H4 (cell line): ENCODE results near the gene PLEKHM3. TPM values are rescaled to one million over a fixed set of nuclear protein-coding genes. Genes with fewer than 3 reads are reported as not detected.

Experiments used
- DNase-seq: peaks from one replicate; pipeline ENCODE4 v3.0.0-alpha.2; 2015; ENCODE audit warnings: low spot score
- total RNA-seq: library from RNA; depleted of rRNA; stranded (reverse); fragments of >200 nt; shearing (Covaris generic); gene quantifications from 2 replicates; pipeline ENCODE4 v1.2.3, GENCODE V29; 2014

Gene PLEKHM3
- total RNA-seq, 1 experiment from 2014 or later, result 2.2 TPM

GRCh38 chr2:207854484-207855440 is 170.6 kb downstream of the PLEKHM3 start:
- DNase-seq, result no peak

DNA sequence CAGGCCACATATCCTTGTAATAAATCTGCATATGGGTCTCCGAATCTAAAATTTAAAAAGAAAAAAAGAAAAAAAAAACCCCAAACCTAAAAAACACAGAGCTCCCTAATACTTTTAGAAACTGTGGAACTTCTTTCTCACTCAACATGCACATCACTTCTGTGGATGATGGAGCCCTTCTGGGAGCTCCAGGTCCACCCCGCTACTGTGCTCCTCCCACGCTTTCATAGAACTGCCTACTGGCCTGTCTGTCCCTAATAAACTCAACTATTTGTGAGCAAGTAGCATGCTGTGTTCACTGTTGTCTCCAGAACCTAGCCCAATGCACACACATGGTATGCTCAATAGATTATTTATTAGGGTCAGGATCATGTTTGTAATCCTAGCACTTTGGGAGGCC is 172.5 kb downstream of the PLEKHM3 start:
- DNase-seq, result no peak

- DNase-seq, result no peak
These were observed 175.9 kb downstream of the PLEKHM3 start for GRCh38 chr2:207849443-207849842.

DNA sequence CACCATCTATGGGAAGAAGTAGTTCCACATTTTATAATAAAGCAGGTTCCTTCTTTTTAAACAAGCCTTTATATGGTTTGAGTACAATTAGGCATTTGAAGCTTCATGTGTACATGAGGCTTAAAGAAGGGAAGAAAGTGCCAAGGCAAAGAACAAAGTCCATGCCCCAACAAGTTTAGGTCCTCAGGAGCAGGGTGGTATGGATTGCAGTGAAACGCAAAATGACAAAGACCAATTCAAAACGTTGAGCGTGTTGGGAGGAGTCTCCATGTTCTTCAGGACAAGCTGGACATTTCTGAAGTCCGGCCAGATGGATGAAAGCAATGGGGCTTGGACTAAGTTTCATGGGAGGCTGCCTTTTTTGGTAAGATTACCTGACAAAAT is 176.8 kb downstream of the PLEKHM3 start:
- no peak for DNase-seq

DNA sequence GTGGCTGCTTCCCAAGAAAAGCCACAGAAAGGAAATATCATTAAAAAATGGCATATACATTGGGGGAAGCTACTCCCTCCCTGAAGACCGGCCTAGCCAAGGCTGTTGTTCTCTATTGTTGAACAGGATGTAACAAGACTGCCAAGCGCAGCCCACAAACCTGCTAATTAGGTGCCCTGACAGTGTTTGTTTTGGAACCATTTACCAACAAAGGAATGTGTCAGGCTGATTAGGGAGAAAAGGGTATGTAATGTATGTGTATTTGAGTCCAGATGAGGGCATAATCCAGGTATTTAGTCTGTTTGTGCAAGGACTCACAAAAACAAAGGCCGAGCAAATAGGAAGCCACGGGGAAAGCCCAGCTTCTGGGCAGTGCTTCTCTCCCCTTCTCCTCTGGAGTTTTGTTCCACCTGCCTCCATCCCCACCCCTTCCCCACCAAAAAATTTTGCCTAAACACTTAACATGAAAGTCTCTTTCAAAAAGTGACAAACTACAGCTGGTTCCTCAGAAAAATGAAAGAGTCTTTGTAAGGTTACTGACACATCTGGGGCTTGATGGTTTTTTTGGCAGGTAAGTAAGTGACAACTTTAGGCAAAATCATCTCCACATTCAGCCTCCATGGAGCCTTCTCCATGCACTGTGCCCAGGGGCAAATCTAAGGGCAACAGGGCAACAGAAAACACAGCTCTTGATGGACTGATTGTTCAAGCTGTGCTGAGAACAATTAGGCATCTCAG is 177.4 kb downstream of the PLEKHM3 start:
- DNase-seq, result peak; percentile 83

DNA sequence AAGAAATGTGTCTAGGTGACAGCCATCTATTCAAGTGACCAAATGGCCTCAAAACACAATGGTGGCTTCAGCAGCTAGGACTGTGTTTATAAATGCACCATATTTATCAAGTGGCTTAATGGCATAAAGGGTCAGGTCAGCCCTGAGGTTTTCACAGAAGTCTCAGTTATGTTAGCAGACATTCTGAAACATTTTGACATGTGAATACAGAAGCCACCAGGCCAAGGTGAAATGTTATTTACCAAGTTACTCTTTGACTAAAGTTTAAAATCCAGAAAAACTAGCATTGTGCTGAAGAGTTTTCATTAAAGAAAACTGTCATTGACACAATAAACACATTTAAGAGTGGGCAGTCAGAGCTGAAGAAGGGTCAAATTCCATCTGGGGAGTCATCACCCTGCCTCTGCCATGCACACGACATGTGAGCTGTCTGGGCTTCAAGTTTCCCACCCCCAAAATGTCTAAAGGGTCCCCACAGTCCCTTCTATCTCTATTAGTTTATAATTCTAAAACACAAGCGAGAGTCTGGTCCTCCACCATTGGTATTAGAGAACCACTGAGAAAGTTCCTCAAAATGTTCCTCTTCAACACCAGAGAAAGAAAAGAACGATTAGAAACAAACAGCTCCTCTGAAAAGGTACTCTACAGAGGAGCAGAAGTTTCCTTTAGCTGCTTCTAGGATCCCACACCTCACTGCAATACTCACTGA is 178.1 kb downstream of the PLEKHM3 start:
- DNase-seq, result no peak

DNA sequence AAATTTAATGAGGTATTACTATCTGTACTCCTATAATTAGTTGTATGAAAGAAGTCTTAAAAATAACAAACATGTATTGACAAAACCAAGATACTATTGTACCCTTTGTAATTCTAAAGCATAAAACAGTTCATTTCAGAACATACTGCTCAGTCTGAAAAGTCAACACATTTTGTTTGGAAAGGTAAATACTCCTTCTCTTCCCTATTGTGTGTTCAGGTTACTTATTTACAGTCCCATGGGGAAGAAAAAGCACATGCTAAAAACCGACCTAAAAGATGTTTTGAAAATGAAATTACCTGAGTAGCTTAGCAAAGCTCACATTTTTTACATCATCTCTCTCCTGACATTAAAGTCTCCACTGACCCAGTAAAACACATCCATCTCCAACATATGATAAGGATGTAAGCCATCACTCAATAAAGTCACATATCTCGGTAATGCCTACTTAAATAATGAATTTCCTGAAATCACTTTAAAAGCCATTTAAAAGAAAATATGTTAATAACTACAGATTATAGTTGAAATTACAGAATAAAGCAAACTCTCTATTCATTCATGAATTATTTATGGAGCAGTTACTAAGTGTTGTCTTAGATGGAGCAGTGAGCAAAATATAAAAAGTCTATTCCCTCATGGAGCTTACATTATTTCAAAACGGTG is 180.0 kb downstream of the PLEKHM3 start:
- DNase-seq, result no peak

DNA sequence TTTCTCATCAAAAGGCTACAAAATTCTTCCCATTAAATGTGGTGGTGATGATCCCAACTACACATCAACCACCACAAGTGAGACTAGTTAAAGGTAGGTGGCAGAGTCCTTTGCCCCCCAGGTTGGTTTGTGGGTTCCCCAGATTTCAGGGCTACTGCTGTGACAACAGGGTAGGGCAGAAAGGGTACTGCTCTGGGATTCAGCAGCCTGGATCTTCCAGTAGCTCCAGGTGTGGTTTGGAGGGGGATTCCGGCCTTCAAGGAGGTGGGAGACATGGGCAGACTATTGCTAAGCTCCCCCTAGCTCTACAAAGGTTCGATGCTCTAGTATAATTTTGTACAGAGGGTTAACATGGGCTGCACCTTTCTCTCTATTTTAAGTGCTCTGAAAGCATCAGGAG is 180.7 kb downstream of the PLEKHM3 start:
- DNase-seq, result no peak

DNA sequence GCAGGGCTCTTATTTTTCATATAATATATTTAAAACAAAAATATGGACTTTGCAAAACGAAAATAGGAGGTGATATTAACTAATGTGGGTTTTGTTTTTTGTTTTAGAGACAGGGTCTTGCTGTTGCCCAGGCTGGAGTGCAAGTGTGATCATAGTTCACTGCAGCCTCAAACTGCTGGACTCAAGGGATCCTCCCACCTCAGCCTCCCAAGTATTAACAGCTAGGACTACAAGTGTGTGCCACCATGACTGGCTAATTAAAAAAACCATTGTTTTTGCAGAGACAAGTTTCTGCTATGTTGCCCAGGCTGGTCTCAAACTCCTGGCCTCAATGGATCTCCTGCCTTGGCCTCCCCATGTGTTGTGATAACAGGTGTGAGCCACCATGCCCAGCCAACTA is 185.2 kb downstream of the PLEKHM3 start:
- no peak for DNase-seq

GRCh38 chr2:207839575-207839974 is 185.8 kb downstream of the PLEKHM3 start:
- DNase-seq, result no peak

DNA sequence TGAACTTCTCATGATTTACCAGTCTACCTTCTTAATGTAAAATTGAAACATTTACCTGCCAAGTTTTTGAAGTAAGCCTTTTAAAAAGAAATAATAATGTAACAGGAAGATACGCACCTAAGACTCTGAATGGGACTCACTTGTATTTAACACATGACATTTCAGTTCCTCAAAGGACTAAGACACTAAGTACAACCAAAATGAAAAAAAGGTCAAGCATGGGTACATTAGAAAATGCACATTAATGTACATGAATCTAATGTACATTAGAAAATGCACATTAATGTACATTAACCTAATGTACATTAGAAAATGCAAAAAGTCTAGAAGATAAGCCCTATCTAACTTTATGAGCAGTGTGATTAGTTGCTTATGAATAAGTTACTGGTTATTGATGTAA is 186.3 kb downstream of the PLEKHM3 start:
- DNase-seq, result no peak

DNA sequence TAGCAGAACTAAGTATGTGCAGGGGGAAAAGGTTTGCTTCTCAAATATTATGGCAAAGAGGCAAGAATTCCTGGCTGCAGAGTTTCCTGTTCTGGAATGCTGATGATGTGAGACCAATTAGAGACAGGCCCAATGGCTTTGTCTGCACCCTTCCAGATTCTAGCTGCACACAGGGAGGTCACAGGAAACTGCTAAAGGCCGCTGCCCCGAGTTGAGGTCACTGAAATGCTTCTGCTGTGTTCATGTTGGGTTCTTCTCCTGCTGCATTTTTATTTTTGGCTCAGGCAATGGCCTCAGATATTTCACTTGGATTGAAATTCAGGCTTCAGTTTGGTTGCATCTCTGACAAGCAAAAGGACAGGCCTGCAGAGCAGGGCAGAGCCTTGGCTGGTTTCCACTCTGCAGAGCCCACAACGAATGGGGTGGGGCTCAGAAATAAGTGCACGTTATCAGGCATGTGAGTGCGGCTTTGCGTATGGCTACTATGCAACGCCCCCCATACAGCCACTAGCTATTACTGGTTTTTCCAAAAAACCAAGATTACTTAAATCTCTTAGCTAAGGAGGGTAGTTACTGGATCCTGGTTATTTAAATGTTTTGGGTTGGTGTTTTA is 188.7 kb downstream of the PLEKHM3 start:
- DNase-seq, result no peak

GRCh38 chr2:207835805-207836204 is 189.5 kb downstream of the PLEKHM3 start:
- no peak for DNase-seq

- no peak for DNase-seq
These were observed 192.0 kb downstream of the PLEKHM3 start for GRCh38 chr2:207833251-207833751.

- no peak for DNase-seq
These were observed 193.6 kb downstream of the PLEKHM3 start for GRCh38 chr2:207831584-207832248.

DNA sequence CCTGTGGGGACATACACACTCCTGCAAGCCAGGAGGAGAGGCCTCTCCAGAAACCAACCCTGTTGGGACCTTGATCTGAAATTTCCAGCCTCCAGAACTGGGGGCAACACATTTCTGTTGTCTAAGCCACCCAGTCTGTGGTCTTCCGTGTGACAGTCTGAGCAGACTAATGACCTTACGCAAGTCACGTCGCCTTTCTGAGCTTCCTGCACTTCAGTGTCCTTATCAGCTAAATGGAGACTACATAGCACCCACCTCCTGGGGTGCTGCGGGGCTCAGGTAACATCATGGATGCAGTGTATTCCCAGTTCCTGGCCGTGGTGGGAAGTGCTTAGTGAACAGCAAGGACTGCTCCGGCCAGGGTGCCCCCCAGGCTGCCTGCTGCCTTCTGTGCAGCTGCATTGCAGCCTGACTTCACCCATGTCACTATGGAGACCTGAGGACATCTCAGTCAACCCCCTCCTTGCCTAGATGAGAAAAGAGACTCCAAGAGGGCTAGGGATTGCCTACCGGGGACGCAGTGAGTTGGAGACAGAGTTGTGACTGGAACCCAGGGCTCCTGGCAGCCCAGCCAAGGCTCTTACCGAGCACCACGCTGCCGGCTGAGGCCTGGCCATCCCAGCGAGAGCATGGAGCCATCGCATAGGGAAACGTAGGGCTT is 194.4 kb downstream of the PLEKHM3 start:
- DNase-seq, result no peak

- DNase-seq, result no peak
These were observed 196.8 kb downstream of the PLEKHM3 start for GRCh38 chr2:207828361-207829057.

DNA sequence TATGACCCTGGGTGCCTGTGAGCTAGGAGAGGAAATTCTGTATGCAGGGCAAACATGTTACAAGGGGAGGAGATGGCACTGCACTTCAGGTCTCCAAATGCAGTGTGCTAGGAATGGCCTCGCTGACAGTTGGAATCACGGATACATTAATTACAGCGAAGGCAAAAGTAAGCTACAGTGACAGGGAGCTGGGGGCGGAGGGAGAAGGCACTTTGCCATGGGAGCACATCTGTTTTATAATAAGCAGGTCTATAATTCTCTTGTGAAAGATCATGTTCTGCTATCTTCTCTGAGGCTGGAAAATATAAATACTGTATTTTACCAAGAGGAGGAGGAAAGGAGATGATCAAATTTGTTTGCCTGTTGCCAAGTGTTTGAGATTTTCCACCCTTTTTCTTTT is 199.3 kb downstream of the PLEKHM3 start:
- DNase-seq, result no peak
